DMS153 treated with DMSO at 0.1 percent for 48 hours (cell line): ENCODE measurements around the gene TNFAIP8L3.

Experiments used
- DNase-seq: peaks from one replicate; lab custom pipeline; 2025; ENCODE audit not compliant: unreplicated experiment; lab: John Stamatoyannopoulos, UW

Gene TNFAIP8L3

GRCh38 chr15:51117270-51117669, 22.6 kb upstream of the TNFAIP8L3 start:
- no peak for DNase-seq

DNA sequence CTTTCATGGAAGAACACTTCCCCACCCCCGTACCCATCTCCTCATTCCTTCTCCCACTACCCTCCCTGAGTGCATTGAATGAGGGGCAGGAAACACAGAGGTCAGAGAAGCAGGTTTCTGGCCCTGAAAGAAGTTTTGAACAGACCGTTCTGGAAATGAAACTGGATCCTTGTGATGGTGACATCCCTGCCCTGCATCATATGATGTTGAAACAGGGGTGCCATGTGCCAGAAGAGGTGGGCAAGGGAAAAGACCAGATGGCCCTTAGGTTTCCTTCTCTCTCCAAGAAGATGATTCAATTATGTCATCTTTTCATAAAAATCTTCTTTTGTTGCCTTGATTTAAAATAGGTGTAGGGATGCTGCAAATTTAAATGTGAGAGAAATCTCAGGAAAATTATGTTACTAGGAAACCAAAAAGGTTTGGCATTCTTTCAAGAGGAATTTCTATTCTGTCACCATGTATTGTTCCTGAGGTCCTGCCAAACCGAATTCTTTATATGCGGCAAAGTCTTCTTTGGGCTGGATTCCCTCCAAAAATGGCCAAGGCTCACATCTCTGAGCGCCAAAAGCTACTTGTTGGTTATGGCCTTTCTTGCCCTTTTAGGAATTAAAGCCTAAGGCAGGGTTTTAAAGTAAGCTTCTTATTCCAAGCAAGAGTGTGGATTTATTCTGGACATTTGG, 19.9 kb upstream of the TNFAIP8L3 start:
- no peak for DNase-seq

GRCh38 chr15:51112078-51112477, 17.4 kb upstream of the TNFAIP8L3 start:
- DNase-seq = no peak

GRCh38 chr15:51111061-51111460, 16.4 kb upstream of the TNFAIP8L3 start:
- no peak for DNase-seq

DNA sequence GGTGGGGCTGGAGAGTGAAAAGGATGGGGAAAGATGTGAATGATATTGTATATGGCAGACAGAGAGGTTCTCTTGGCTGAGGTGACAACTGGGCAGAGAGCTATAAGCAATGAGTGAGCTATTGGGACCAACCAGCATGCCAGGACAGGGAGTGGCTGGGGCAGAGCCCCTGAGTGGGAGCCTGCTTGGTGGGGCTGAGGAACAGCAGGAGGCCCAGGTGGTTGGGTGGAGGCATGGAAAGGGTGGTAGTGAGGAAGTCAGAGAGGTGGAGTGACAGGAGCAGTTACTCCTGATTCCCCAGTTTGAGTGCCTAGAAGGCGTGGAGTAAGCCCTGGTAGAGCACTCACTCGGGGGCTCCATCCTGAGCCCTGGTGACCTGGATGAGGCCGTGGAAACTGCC, 15.5 kb upstream of the TNFAIP8L3 start:
- DNase-seq = no peak

- DNase-seq = no peak
These were observed 14.3 kb upstream of the TNFAIP8L3 start for GRCh38 chr15:51108933-51109550.

GRCh38 chr15:51107612-51108011, 12.9 kb upstream of the TNFAIP8L3 start:
- DNase-seq = no peak

GRCh38 chr15:51106481-51106880, 11.8 kb upstream of the TNFAIP8L3 start:
- DNase-seq = no peak

DNA sequence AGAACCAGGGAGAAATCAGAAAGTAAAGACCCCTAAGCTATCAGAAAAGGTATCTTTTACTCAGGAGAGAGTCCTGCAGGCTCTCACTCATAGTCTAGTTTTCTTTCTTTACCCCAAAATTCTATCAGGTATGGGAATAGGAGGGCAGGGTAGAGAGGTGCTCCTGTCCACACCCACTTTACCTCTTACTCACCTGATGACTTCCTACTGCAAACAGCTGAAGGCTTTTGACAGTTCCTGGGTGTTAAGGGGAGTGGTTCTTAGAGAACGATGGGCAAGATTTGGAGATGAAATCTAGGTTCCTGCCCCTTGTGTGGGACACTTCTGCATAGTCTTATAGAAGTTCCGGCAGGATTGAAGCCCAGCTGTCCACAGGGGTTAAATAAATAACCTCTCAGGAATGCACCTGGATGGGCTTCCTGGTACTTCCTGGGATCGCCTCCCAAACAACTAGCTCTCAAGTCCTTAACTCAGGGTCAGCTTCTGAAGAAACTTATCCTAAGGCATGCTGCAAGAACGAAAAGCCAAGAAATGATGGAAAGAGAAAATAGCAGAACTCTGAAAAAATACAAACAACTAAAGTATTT, 10.8 kb upstream of the TNFAIP8L3 start:
- DNase-seq = no peak

DNA sequence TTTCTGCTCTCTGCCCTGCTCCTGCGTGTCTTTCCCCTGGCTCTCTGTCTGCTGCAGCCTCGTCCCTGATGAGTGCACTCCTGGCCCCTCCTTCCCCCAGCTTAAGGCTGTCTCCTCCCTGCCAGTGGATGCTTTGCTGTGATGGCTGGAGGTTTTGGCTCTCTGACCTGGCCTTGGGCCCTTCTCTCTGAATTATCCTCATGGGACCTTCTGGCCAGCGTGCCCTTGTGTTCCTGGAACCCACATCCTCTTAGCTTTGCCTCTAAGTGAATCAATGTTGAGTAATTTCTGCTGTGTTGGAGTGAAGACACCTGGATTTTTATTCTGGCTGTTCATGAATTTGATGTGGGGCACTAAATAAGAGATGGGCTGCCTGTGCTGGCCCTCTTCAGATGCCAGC, 9.8 kb upstream of the TNFAIP8L3 start:
- no peak for DNase-seq

- DNase-seq = no peak
These were observed 8.6 kb upstream of the TNFAIP8L3 start for GRCh38 chr15:51103330-51103729.

DNA sequence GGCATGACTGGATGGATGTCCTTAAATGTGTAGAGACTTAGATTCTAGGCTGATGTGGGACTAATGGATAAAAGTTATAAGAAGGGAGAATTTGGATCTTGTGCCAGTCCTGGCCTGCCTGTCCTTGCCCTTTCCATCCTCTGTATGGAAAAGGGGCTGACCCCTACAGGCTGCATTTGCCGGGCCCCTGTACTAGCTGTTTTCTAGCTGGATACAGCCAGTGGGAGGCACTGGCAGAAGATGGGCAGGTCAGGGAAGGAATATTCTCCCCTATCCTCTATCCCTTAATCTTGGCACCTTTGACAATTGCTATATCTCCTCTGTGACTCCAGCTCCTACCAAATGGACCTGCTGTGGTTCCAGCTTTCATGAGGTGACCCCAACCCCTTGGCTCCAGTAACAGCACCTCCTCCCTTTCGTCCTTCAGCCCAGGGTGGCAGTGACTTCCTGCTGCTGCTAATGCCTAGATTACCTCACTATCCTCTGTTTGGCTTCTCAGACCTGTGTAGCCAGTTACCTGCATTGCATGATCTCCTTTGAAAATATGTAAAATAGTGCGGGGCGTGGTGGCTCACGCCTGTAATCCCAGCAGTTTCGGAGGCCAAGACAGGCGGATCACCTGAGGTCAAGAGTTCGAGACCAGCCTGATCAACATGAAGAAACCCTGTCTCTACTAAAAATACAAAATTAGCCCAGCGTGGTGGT, 6.2 kb upstream of the TNFAIP8L3 start:
- no peak for DNase-seq

GRCh38 chr15:51099185-51099584, 4.5 kb upstream of the TNFAIP8L3 start:
- DNase-seq = no peak

- DNase-seq = no peak
These were observed 3.6 kb upstream of the TNFAIP8L3 start for GRCh38 chr15:51098331-51098619.

DNA sequence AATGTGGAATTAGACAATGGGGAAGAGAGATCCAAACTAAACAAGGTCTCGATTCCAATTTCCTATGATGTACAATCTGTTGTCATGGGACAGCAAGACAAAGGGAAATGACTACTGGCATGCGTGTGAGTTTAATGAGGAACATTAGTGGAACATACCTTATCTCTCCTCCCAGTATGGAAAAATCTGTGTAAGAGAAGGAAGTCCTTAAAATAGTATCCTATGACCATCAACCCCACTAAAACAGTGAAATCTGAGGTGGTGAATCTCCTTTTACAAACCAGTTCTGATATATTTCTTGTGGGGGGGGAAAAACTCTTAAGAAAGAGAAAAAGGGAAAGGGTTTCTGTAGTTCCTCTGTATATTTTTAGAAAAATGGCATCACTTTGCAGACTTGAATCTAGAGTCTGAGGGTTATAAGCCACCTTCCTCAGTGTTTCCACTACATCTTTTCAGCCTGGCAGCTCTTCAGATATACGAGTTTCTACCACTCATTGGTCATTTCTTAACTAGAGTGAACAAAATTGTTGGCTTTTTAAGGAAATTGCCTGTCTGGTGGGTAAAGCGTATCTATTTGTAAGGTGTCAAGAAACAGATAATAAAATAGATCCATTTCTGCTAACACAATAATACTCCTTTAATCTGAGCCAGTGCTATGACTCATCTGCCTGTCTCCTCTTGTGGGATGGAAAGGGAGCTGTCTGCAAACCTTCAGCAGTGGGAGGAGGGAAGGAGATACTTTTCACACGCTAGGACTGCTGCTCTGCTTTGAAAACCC, 3.0 kb upstream of the TNFAIP8L3 start:
- no peak for DNase-seq

GRCh38 chr15:51096976-51097375, 2.3 kb upstream of the TNFAIP8L3 start:
- no peak for DNase-seq

DNA sequence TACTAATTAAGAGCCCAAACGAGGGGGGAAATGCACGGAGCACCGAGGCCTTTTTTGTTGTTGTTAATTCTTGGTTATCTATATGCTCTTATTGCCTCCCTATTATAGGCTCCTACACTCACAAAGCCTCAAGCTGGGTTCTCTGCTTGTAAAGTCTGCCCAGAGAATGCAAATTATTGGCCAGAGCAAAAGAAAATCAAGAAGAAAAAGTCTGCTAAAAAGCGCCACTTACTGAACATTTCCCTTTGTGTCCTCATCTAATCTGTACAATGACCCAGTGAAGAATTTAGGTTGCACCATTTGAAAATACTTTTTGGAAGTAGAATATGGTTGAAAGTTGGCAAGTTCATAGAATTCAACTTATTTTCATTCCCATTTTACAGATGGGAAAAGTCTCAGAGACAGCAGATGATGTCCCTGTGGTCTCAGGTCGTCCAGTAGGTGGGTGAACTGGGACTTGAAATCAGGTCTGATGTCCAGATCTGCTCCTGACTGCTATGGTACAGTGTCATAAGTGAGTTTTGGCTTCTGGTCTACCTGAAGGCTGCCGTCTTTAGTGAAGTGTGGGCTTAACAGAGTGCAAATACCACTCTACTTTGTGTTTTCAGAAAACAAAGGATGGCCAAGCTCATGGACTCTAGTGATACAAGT, 1.1 kb upstream of the TNFAIP8L3 start:
- no peak for DNase-seq

DNA sequence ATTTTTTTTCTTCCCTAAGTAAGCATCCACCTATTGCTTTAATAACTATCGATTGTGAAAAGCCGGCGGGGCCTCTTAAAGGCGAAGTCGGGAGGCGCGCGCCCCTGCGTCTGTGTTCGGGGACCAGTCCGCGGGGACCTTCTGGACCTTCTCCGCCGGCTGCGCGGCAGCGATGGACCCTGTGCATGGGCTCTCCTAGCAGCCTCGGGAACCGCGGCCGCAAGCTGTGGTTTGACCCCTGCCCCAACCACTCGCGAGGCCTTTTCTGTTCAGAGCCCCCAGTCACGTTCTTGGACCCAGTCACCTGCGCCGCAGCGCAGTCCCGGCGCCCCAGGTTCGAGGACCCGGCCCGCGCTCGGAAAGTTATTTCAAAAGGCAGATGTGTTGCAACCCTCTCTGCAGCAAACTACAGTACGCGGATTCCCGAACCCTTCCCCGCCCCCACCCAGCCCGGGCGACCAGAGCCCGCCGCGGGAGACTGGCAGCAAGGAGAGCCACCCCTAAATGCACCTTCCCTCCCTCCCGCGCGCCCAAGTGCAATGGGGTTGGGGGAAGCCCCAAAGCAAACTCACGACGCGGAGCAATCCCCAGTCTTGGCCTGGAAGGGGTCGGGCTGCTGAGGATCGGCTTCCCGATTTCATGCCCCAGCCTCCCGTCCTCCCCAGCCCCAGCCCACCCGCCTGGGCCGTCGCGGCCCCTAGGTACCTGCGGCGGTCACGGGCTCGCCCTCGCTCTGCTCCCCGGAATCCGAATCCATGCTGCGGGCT, 684 bp downstream of the TNFAIP8L3 start:
- DNase-seq = no peak

DNA sequence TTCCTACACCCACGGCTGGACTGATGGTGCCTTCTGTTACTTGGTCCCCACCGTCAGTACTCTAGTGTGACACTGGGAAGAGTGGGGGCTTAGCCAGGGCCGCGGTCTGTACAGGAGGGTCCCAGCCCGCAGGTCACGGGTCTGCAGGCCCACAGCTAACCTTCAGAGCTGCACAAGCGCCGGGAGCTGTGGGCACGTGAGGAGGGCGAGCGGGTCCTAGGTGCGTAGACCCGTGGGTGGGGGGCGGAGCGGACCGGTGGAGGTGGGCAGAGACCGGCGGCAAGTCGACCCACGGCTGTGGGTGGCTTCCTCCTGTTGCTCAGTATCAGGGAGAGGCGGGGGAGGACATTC, 1.2 kb downstream of the TNFAIP8L3 start:
- no peak for DNase-seq

DNA sequence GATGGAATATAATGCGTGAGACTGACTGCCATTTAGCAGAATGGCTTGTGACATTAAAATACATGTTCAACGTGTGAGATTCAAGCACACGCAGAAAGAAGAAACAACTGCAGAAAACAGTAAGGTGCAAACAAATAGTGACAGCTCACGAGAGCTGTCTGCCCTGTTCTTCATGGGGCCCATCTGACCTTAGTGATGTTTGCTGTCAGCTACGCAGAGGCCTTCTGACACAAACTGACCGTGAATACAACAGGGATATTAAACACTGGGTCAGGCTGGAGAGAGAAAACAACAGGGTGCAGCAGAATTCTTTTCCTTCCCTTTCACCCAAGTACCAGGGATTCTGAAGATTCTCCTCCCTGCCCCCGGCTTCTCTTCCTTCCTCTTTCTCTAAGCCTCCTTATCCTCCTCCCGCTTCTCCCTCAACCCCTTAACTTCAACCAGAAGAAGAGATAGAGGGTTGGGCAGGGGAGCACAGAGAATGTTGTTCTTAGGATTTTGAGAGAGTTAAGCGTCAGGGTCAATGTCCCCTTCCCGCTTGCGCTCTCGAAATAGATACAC, 2.1 kb downstream of the TNFAIP8L3 start:
- DNase-seq = no peak
